GM18511 (cell line): ENCODE measurements around the gene GALNT17.

Experiments
- ATAC-seq: cut with Tn5 transposase; IDR thresholded peaks from one replicate; pipeline ENCODE4 v1.9.1; 2021; ENCODE audit warnings: mild to moderate bottlenecking, moderate library complexity; ENCODE audit not compliant: unreplicated experiment

Gene GALNT17

GRCh38 chr7:71657386-71657785 lies 525.4 kb downstream of the GALNT17 start:
- ATAC-seq = no peak

- no peak for ATAC-seq
These were observed 527.7 kb downstream of the GALNT17 start for GRCh38 chr7:71659622-71660021.

DNA sequence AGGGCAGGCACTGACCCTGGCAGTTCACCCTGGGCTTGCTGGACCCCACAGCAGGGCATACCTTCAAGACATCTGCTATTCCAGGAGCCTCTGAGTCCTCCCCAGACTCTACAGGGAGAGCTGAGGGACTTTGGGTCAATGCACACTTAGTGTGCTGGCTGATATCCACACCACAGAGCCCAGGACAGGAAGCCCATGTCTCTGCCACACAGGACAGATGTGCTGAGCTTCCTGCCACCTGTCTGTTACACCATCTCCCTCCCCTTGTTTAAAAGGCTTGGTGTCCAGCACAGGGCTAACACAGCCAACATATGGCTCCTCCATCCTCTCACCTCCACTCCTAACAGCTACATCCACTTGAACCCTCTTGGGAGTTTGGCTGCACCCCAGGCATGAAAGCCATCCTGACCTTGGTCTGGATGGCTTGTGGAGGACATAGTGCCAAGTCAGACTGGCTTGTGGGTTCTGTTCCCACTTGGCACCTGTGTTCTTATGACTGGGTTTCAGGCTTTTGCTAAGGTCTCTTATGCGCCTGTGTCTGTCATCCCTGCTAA lies 529.8 kb downstream of the GALNT17 start:
- ATAC-seq = no peak

- ATAC-seq = no peak
These were observed 533.8 kb downstream of the GALNT17 start for GRCh38 chr7:71665716-71666115.

DNA sequence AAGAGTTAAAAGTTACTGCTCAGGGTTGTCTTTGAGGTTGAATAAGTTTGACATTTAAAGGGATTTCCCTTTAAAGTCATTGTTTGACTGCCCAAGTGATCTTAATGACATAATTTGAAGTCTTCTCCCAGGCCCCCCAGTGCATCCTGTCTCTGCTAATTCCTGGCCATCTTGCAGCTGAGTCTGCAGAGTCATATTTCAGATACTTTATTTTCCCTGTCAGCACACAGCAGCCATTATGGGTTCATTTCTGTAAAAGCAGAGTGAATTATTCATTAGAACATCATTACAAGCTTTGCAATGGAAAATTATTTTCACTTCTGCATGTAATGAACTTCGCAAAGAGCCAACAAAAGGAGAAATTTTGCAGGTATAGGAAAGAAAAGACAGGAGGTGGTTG lies 536.6 kb downstream of the GALNT17 start:
- no peak for ATAC-seq

DNA sequence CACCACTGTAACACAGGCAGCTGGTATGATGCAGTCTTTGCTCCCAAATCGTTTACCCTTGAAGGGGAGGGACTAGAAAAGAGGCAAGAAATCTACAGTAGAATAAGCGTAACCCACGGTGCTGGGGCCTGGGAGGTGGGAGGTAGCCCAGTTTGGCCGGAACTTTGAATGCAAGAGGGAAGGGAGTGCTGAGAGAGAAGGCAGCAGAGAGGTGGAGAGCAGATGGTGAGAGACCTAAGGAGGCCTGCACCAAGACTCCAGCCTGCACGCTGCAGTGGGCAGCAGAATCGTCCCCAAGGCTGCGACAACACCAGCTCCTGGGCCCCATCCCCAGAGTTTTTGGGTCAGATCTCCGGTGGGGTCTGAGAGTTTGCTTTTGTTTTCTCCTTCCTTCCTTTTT lies 547.5 kb downstream of the GALNT17 start:
- ATAC-seq = no peak

- no peak for ATAC-seq
These were observed 550.2 kb downstream of the GALNT17 start for GRCh38 chr7:71682181-71682580.

DNA sequence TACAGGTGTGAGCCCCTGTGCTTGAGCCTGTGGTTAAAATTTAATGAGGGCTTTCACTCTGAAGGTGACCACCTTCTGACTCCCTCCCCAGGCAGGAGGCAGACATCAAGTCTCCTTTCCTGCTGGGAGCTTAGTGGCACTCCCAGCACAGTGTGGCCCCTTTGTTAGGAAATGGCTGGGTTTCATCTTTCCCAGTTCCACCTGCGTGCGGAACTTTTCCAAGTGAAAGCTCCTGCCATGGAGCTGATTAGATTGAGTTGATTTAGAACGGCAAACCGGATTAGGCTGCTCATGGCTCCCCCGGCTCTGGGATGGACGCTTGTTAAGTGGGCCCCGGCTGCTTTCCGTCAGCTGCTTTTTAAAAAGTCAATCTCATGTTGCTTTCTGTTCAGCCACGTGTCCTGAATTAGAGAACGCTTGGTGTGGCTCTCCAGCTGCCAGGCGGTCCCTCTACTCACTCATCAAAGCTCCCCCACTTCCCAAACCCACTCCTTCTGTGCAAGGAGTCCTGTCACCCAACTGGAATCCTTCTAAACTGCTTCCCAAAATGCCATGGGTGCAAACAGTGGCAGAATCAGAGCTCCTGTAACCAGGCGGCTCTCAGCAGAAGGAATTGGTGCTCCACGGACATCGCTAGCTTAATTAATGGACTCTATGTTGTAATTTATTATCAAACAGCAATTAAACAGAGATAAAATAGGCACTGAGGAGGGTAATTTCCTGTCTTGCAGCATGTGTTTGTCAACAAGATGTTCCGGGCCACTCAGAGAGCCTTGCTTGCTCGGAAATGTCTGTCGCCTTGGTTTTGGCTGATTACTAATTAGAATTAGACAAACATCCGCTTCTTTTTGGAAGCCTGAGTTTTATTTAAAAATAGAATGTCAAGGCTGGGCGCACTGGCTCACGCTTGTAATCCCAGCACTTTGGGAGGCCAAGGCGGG lies 551.2 kb downstream of the GALNT17 start:
- ATAC-seq = no peak

DNA sequence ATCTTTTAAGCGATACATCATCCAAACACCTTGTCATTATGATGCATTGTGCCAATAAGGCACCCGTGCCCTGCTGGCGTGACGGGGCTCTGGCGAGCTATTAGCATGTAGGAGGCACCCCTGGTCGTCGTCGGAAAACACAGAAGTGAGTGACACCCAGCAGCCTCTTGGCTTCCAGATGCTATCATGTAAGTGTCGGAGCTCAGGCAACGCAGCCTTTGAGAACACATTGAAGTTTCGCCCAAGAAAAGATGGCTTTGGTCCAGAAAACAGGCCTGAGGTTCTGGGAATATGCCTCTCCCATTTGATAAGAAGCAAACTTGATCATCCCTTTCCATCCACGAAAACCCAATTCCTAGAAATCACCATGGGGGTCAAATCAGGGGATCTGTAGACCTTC lies 555.3 kb downstream of the GALNT17 start:
- no peak for ATAC-seq

DNA sequence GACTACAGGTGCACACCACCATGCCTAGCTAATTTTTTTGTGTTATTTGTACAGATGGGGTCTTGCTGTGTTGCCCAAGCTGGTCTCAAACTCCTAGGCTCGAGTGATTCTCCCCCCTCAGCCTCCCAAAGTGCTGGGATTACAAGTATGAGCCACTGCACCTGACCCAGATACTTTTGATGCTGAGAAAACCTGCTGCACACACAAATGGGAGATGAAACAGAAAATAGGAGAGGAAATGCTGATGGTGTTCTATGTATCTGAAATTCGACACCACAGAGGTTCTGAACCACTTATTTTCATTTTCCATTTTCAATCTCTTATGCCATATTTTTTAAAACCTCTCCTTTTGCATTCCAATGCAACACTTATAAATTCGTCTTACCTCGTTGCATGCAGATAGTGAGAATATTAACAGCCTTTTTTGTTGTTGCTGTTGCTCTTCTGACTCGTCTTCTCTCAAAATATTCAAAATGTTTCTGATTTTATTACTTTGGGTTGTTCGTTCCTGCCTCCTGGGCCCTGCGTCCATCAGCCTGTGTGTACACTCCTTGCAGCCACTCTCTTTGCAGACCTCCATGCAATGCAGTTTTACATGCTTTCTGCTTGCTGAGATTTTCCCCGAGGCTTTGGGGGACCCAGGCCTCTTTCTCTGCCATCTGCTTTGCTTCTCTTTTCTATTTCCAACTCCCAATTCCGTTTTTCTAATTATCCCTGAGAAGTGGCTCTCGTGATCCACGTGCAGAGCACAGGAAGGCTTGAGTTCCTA lies 556.1 kb downstream of the GALNT17 start:
- no peak for ATAC-seq

DNA sequence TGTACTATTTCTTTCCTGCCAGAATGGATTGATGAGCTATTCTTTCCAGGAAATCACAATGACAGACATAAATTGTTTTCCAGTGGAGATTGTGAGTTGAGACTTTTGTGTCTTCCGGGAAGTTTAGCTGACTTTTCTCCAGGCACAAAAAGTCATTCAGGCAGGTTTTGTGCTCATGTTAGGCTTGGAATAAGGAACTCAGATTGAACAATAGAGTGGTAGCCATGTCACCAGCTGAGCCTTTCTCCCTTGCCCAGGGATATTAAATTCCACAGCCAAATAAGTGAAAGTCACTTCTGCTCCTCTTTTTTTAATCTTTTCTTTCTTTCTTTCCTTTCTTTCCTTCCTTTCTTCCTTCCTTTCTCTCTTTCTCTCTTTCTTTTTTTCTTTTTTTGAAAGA lies 559.6 kb downstream of the GALNT17 start:
- ATAC-seq = no peak

- ATAC-seq = no peak
These were observed 562.7 kb downstream of the GALNT17 start for GRCh38 chr7:71694665-71695064.

DNA sequence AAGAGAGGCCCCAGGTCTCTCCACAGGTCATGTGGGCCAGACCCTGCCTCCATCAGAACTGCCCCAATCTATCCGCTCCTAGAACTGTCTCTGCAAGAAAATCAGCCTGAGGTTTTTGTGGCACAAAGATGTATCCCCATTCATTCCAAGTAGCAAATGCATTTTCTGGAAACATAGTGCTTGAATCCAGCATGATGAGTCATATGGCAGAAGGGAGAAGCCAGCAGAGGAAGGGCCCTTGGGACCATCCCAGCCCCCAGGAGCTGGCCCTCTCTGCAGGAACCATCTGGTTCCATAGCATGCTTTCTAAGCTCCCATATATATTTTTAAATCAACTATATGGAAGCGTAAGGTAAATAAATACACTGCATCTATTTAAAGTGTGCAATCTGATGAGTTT lies 563.2 kb downstream of the GALNT17 start:
- ATAC-seq = no peak

- ATAC-seq = no peak
These were observed 564.6 kb downstream of the GALNT17 start for GRCh38 chr7:71696511-71696910.

- no peak for ATAC-seq
These were observed 565.5 kb downstream of the GALNT17 start for GRCh38 chr7:71697400-71697799.

DNA sequence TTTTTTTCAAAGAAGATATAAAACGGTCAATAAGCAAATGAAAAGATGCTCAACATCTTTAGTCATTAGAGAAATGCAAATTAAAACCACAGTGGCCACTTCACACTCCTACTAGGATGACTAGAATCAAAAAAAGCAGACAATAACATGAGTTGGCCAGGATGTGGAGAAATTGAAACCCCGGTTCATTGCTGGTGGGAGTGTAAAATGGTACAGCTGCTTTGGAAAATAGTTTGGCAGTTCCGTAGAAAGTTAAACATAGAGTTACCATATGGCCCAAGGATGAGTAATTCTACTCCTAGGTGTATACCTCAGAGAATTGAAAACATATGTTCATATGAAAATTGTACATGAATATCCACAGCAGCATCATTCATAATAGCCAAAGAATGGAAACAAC lies 573.3 kb downstream of the GALNT17 start:
- ATAC-seq = no peak

- no peak for ATAC-seq
These were observed 574.1 kb downstream of the GALNT17 start for GRCh38 chr7:71705901-71706596.

DNA sequence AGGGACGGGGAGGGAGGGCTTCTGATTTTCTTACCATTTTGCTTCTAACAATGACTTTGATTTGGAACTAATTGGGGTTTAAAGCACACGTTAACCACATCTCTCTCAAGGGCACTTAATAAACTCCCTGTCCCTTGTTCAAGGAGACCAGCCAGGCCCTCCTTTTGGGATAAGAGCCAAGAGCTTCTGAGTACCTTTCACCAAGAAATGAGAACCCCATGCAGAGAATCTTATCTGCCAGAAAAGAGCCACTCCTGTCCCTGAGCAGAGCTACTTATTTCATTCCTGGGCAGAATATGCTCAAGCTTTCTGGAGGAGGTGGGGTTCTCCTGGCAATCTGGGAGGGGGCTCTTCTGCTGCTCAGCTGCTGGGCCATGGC lies 574.6 kb downstream of the GALNT17 start:
- ATAC-seq = no peak

DNA sequence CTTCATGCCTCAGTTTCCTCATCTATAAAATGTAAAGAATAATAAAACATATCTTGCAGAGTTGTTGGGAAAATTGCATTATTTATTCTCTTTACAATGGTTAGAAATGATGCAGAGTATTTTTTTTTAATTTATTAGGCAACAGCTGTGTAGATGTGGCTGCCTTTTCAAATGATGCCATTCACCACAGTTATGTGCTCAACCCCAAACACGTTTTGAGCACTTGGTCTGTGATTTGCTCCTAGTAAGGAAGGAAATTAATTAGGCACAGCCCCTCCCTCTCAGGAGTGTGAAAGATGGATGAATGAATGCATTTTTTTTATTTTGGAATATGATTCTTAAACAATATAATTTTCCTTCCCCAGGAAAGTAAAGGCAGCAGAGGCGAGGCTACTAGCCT lies 575.1 kb downstream of the GALNT17 start:
- no peak for ATAC-seq

GRCh38 chr7:71708710-71709109 lies 576.8 kb downstream of the GALNT17 start:
- ATAC-seq = no peak

GRCh38 chr7:71710442-71710841 lies 578.5 kb downstream of the GALNT17 start:
- ATAC-seq = no peak
